Mesendoderm (in vitro differentiated cells): ENCODE data around the gene PRKAR2A.
"Not testable (repeated sequence)": the region's sequence is repeated elsewhere in the genome, so short reads cannot be mapped to it uniquely, and the experiment has no call there.

Source experiments
- DNase-seq: peaks from one replicate; pipeline ENCODE4 v3.0.0; 2013
- H2AK5ac ChIP-seq: 2 replicates; pipeline ENCODE4 v1.6.1; 2013; ENCODE audit warnings: low read length, inconsistent platforms
- H2BK120ac ChIP-seq: 2 replicates; pipeline ENCODE4 v1.6.1; 2013; ENCODE audit warnings: low read depth, mild to moderate bottlenecking, low read length, moderate library complexity, mixed read lengths
- H2BK15ac ChIP-seq: replicated peaks from 2 replicates; pipeline ENCODE4 v1.6.1; 2013; ENCODE audit warnings: low read depth, mild to moderate bottlenecking, moderate library complexity
- H2BK5ac ChIP-seq: 2 replicates; pipeline ENCODE4 v1.6.1; 2013; ENCODE audit warnings: low read length, inconsistent platforms
- H3K18ac ChIP-seq: 2 replicates; pipeline ENCODE4 v1.6.1; 2013; ENCODE audit warnings: mild to moderate bottlenecking, low read length, mixed read lengths
- H3K23ac ChIP-seq: one replicate; pipeline ENCODE4 v1.6.1; 2013; ENCODE audit warnings: low read length
- H3K27ac ChIP-seq: 2 replicates; pipeline ENCODE4 v1.5.1; 2013; ENCODE audit warnings: low read depth, mild to moderate bottlenecking, inconsistent platforms, low read length, moderate library complexity
- H3K27me3 ChIP-seq: 2 replicates; pipeline ENCODE4 v1.6.1; 2013; ENCODE audit warnings: low read length, control low read depth, mild to moderate bottlenecking, inconsistent platforms; ENCODE audit not compliant: insufficient read depth, poor library complexity
- H3K36me3 ChIP-seq: 2 replicates; pipeline ENCODE4 v1.6.1; 2013; ENCODE audit warnings: low read length, inconsistent platforms; ENCODE audit not compliant: control insufficient read depth, insufficient read depth
- H3K4ac ChIP-seq: one replicate; pipeline ENCODE4 v1.6.1; 2013; ENCODE audit warnings: low read depth, mild to moderate bottlenecking, low read length, moderate library complexity
- H3K4me1 ChIP-seq: 2 replicates; pipeline ENCODE4 v1.6.1; 2013; ENCODE audit warnings: low read depth, low read length, inconsistent platforms; ENCODE audit not compliant: control insufficient read depth
- H3K4me2 ChIP-seq: 2 replicates; pipeline ENCODE4 v1.6.1; 2013; ENCODE audit warnings: low read length
- H3K4me3 ChIP-seq: 2 replicates; pipeline ENCODE4 v1.5.1; 2013; ENCODE audit warnings: mild to moderate bottlenecking, low read length
- H3K56ac ChIP-seq: one replicate; pipeline ENCODE4 v1.6.1; 2013; ENCODE audit warnings: low read length
- H3K79me1 ChIP-seq: 2 replicates; pipeline ENCODE4 v1.6.1; 2013; ENCODE audit warnings: low read length, inconsistent platforms
- H3K79me2 ChIP-seq: 2 replicates; pipeline ENCODE4 v1.6.1; 2013; ENCODE audit warnings: mild to moderate bottlenecking, low read length; ENCODE audit not compliant: control insufficient read depth, insufficient read depth
- H3K9ac ChIP-seq: 2 replicates; pipeline ENCODE4 v1.6.1; 2013; ENCODE audit warnings: low read length, inconsistent platforms
- H4K5ac ChIP-seq: one replicate; pipeline ENCODE4 v1.6.1; 2013; ENCODE audit warnings: low read length
- H4K8ac ChIP-seq: one replicate; pipeline ENCODE4 v1.6.1; 2013; ENCODE audit warnings: low read depth, mild to moderate bottlenecking, control low read depth, low read length, moderate library complexity
- WGBS: extraction: QIAGEN DNeasy Blood & Tissue Kit; methylation state at CpG from one replicate; pipeline ENCODE4 v1.1.7; 2013; ENCODE audit warnings: low lambda C conversion rate, missing lambda C conversion rate; ENCODE audit not compliant: insufficient coverage; ENCODE audit errors: extremely low coverage; 5-methylcytosine and 5-hydroxymethylcytosine counted together

Gene PRKAR2A

GRCh38 chr3:48723725-48724124 lies 123.9 kb downstream of the PRKAR2A start:
- H2BK120ac ChIP-seq, result no peak overlapping the region
- no peaks in the 10 kb centered on the region for H3K79me1 ChIP-seq
- no peak overlapping the region for H3K9ac ChIP-seq
- H4K8ac ChIP-seq, result no peak overlapping the region
- H2BK5ac ChIP-seq, result no peak overlapping the region
- no peaks in the 10 kb centered on the region for H3K27me3 ChIP-seq
- no CpG with 5 or more reads among the region's 7 CpGs for WGBS
- no peak overlapping the region for H2BK15ac ChIP-seq
- H3K36me3 ChIP-seq, result no peaks in the 10 kb centered on the region
- no peak overlapping the region for H3K56ac ChIP-seq
- H4K5ac ChIP-seq, result no peak overlapping the region
- H3K79me2 ChIP-seq, result no peaks in the 10 kb centered on the region
- no peak for DNase-seq
- H3K23ac ChIP-seq, result no peak overlapping the region
- H3K4ac ChIP-seq, result no peak overlapping the region
- H3K4me2 ChIP-seq, result no peak overlapping the region
- H3K4me1 ChIP-seq, result no peaks in the 10 kb centered on the region
- no peak overlapping the region for H3K27ac ChIP-seq
- no peak overlapping the region for H3K4me3 ChIP-seq
- no peak overlapping the region for H2AK5ac ChIP-seq
- no peak overlapping the region for H3K18ac ChIP-seq

GRCh38 chr3:48723293-48723692 lies 124.4 kb downstream of the PRKAR2A start:
- H2BK120ac ChIP-seq, H4K5ac ChIP-seq, H4K8ac ChIP-seq, H3K18ac ChIP-seq, H2AK5ac ChIP-seq, H3K4me1 ChIP-seq, H3K56ac ChIP-seq, H2BK15ac ChIP-seq, H3K27ac ChIP-seq, H2BK5ac ChIP-seq, H3K4ac ChIP-seq, H3K79me2 ChIP-seq, H3K79me1 ChIP-seq, H3K4me2 ChIP-seq, DNase-seq, H3K27me3 ChIP-seq, H3K9ac ChIP-seq, H3K23ac ChIP-seq, H3K4me3 ChIP-seq, H3K36me3 ChIP-seq: not testable (repeated sequence)
- no CpG with 5 or more reads among the region's 3 CpGs for WGBS

GRCh38 chr3:48716982-48717746 lies 130.5 kb downstream of the PRKAR2A start, which contains the start of gene IP6K2:
Gene IP6K2 (minus strand): TSS chr3:48717221. CDS start chr3:48695291, 21,930 bp downstream.
- Histone ChIP-seq H3K79me2 (peaks cover 45% of the 10 kb centered on the region), H4K8ac (peak within 1 kb of the TSS; percentile 67), H3K4me1 (peaks cover 3% of the 10 kb centered on the region)

GRCh38 chr3:48716508-48716981 lies 131.1 kb downstream of the PRKAR2A start:
- peak overlapping the region; percentile 32 for H3K4me2 ChIP-seq
- no peak overlapping the region for H3K23ac ChIP-seq
- peak overlapping the region; percentile 89 for H2AK5ac ChIP-seq
- peak overlapping the region; percentile 69 for H3K27ac ChIP-seq
- peaks cover 4% of the 10 kb centered on the region for H3K36me3 ChIP-seq
- H3K79me1 ChIP-seq, result peaks cover 2% of the 10 kb centered on the region
- peak overlapping the region; percentile 96 for H3K56ac ChIP-seq
- H3K4ac ChIP-seq, result peak overlapping the region; percentile 98
- peak overlapping the region; percentile 67 for H4K8ac ChIP-seq
- peak overlapping the region; percentile 97 for H3K9ac ChIP-seq
- peak overlapping the region; percentile 31 for H2BK120ac ChIP-seq
- peak overlapping the region; percentile 47 for H2BK5ac ChIP-seq
- H3K4me3 ChIP-seq, result peak overlapping the region; percentile 97
- DNase-seq, result peak; percentile 59
- H3K79me2 ChIP-seq, result peaks cover 49% of the 10 kb centered on the region
- no peaks in the 10 kb centered on the region for H3K27me3 ChIP-seq
- WGBS, result no CpG with 5 or more reads among the region's 16 CpGs
- H2BK15ac ChIP-seq, result no peak overlapping the region
- peaks cover 3% of the 10 kb centered on the region for H3K4me1 ChIP-seq
- peak overlapping the region; percentile 74 for H4K5ac ChIP-seq
- H3K18ac ChIP-seq, result peak overlapping the region; percentile 89

More at GRCh38 chr3:48716982-48717746, 130.5 kb downstream of the PRKAR2A start, which contains the start of gene IP6K2:
- Histone ChIP-seq H3K56ac (peak within 1 kb of the TSS; percentile 96), H3K18ac (peak within 1 kb of the TSS; percentile 89), H3K4me3 (peak within 1 kb of the TSS; percentile 97), H3K9ac (peak within 1 kb of the TSS; percentile 97), H3K4me2 (peak within 1 kb of the TSS; percentile 32), H2BK5ac (peak within 1 kb of the TSS; percentile 47), H3K27ac (peak within 1 kb of the TSS; percentile 69), H3K36me3 (peaks cover 2% of the 10 kb centered on the region), H2BK15ac (no peak within 1 kb of the TSS), H3K27me3 (no peaks in the 10 kb centered on the region), H3K4ac (peak within 1 kb of the TSS; percentile 98), H2BK120ac (peak within 1 kb of the TSS; percentile 31), H2AK5ac (peak within 1 kb of the TSS; percentile 89), H3K79me1 (peaks cover 2% of the 10 kb centered on the region), H3K23ac (peak within 1 kb of the TSS; percentile 15), H4K5ac (peak within 1 kb of the TSS; percentile 88)
- DNase-seq, result peak; percentile 99
- no CpG with 5 or more reads among the region's 38 CpGs for WGBS

GRCh38 chr3:48715174-48715800 lies 132.4 kb downstream of the PRKAR2A start:
- H3K18ac ChIP-seq, result no peak overlapping the region
- peaks cover 4% of the 10 kb centered on the region for H3K79me1 ChIP-seq
- peak; percentile 93 for DNase-seq
- peak overlapping the region; percentile 24 for H3K9ac ChIP-seq
- H3K4me3 ChIP-seq, result no peak overlapping the region
- H3K79me2 ChIP-seq, result peaks cover 61% of the 10 kb centered on the region
- no peak overlapping the region for H3K27ac ChIP-seq
- H2BK5ac ChIP-seq, result no peak overlapping the region
- peaks cover 3% of the 10 kb centered on the region for H3K4me1 ChIP-seq
- H4K5ac ChIP-seq, result no peak overlapping the region
- no peak overlapping the region for H3K56ac ChIP-seq
- H2BK120ac ChIP-seq, result no peak overlapping the region
- no peak overlapping the region for H2BK15ac ChIP-seq
- H3K36me3 ChIP-seq, result peaks cover 5% of the 10 kb centered on the region
- H3K4me2 ChIP-seq, result peak overlapping the region; percentile 16
- H3K4ac ChIP-seq, result no peak overlapping the region
- no peak overlapping the region for H4K8ac ChIP-seq
- no peak overlapping the region for H2AK5ac ChIP-seq
- H3K27me3 ChIP-seq, result no peaks in the 10 kb centered on the region
- H3K23ac ChIP-seq, result no peak overlapping the region
